PC-9 (cell line): Measurements from ENCODE around the gene PNPO. TPM values are rescaled to one million over a fixed set of nuclear protein-coding genes. Genes with fewer than 3 reads are reported as not detected.
A peak's percentile ranks its signal among the peaks of the same experiment; 100 is the strongest.

ENCODE experiments used
- BruUV-seq: library from RNA; stranded (reverse); fragments of 400-500 nt; replicated peaks from 2 replicates; lab custom pipeline; 2021; lab: Mats Ljungman, UMichigan
- CTCF ChIA-PET: fragments of 300-600 bp; sonication (Branson Sonifier 250); formaldehyde crosslinking; loops from one replicate; lab custom pipeline; 2022; ENCODE audit warnings: antibody characterized with exemption; lab: Charles Lee
- POLR2A ChIA-PET: fragments of 300-600 bp; sonication (Branson Sonifier 250); formaldehyde crosslinking; loops from one replicate; lab custom pipeline; 2022; ENCODE audit warnings: antibody characterized with exemption; ENCODE audit not compliant: unreplicated experiment; lab: Charles Lee
- DNase-seq, 2 experiments: peaks; one replicate each; pipeline versions ENCODE4 v3.0.0 to v3.0.0-alpha.2; 2015 to 2022; ENCODE audit warnings: mixed read lengths in 1 of 2
- H2AFZ ChIP-seq: fragments of 200-600 bp; sonication (generic); 2 replicates; pipeline ENCODE4 v1.8.1; 2017; ENCODE audit warnings: antibody characterized with exemption
- H3F3A ChIP-seq: fragments of 200-600 bp; sonication (generic); 2 replicates; pipeline ENCODE4 v1.8.1; 2017; ENCODE audit warnings: antibody characterized with exemption, mild to moderate bottlenecking, low read depth; ENCODE audit not compliant: insufficient read depth
- H3K27ac ChIP-seq: fragments of 200-600 bp; sonication (generic); 2 replicates; pipeline ENCODE4 v1.6.1; 2016; ENCODE audit warnings: mixed run types
- H3K27me3 ChIP-seq: fragments of 200-600 bp; sonication (generic); 2 replicates; pipeline ENCODE4 v1.6.1; 2016; ENCODE audit warnings: low read depth, mixed run types; ENCODE audit not compliant: insufficient read depth
- H3K36me3 ChIP-seq: fragments of 200-600 bp; sonication (generic); 2 replicates; pipeline ENCODE4 v1.6.1; 2016; ENCODE audit warnings: low read depth, mixed run types
- H3K4me1 ChIP-seq: fragments of 200-600 bp; sonication (generic); replicated peaks from 2 replicates; pipeline ENCODE4 v1.6.1; 2016; ENCODE audit warnings: mixed run types; ENCODE audit not compliant: insufficient read depth
- H3K4me2 ChIP-seq: fragments of 200-600 bp; sonication (generic); 2 replicates; pipeline ENCODE4 v1.6.1; 2017; ENCODE audit warnings: mixed run types
- H3K4me3 ChIP-seq: fragments of 200-600 bp; sonication (generic); 2 replicates; pipeline ENCODE4 v1.6.1; 2016; ENCODE audit warnings: mixed run types
- H3K79me2 ChIP-seq: fragments of 200-600 bp; sonication (generic); 2 replicates; pipeline ENCODE4 v1.6.1; 2017; ENCODE audit warnings: low read depth, mixed run types
- H3K9me2 ChIP-seq: fragments of 200-600 bp; sonication (generic); 2 replicates; pipeline ENCODE4 v1.8.1; 2017; ENCODE audit warnings: mild to moderate bottlenecking; ENCODE audit not compliant: insufficient read depth
- H3K9me3 ChIP-seq: fragments of 200-600 bp; sonication (generic); 2 replicates; pipeline ENCODE4 v1.8.1; 2016; ENCODE audit warnings: low read depth; ENCODE audit not compliant: insufficient read depth
- H4K20me1 ChIP-seq: fragments of 200-600 bp; sonication (generic); 2 replicates; pipeline ENCODE4 v1.8.1; 2017; ENCODE audit not compliant: insufficient read depth
- EZH2 ChIP-seq: fragments of 200-600 bp; sonication (generic); IDR thresholded peaks from 2 replicates; pipeline ENCODE4 v1.8.0; 2017; ENCODE audit warnings: antibody characterized with exemption, low read depth
- intact Hi-C: fragments of 100-400 bp; cut with micrococcal nuclease; formaldehyde crosslinking; loops from one replicate; pipeline ENCODE4 v1.10.0; 2022; ENCODE audit not compliant: unreplicated experiment
- total RNA-seq: library from RNA; stranded (reverse); gene quantifications from 2 replicates; pipeline ENCODE4 v1.2.3, GENCODE V29; 2021
- TF ChIP-seq, protein P1 (sequence below): fragments of 200-600 bp; sonication (generic); conservative IDR thresholded peaks from 2 replicates; pipeline ENCODE4 v1.6.1; 2017; ENCODE audit warnings: mixed run types, antibody characterized with exemption, mild to moderate bottlenecking, moderate library complexity

The PNPO gene
- total RNA-seq, 1 experiment from 2014 or later = 40.2 TPM

DNA sequence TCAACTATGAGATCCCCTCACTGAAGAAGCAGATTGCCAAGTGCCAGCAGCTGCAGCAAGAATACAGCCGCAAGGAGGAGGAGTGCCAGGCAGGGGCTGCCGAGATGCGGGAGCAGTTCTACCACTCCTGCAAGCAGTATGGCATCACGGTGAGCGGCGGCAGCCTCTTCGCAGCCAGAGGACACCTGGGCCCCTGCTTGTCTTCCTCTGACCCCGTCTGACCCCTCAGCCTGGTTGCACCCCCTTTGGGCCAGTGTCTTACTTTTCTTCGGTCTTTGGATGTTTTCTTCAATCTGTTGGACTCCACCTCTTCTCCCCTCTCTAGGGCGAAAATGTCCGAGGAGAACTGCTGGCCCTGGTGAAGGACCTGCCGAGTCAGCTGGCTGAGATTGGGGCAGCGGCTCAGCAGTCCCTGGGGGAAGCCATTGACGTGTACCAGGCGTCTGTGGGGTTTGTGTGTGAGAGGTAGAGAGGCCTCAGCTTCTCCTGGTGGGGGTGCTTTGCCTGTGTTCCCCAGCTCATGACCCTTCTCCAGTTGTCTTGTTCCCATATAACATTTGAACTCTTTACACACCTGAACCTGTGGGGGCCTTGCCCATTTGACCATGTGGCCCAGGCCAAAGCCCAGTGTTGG lies 33.9 kb downstream of the PNPO start:
- intact Hi-C loops = no loop called here

DNA sequence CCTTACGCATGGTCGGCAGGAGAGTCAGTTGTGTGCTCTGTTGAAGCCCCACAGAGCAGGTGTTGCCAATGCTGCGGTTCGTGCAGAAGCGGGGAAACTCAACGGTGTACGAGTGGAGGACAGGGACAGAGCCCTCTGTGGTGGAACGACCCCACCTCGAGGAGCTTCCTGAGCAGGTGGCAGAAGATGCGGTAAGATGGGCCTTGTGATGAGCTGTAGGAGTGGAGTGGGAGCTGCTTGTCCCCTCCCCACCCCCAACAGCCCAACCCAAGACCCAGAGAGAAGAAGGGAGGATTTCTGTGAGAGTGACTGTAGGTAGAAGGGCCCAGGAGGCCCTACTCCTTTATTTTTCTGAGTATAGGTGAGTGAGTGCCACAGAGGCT lies 34.4 kb downstream of the PNPO start:
- CTCF ChIA-PET = no interaction called here
- Histone ChIP-seq H3K4me2 (no peak overlapping the region), H3F3A (no peaks in the 10 kb centered on the region), H3K27ac (no peak overlapping the region), H3K36me3 (peaks cover 28% of the 10 kb centered on the region; the same call in 1 of the 2 replicates), H3K79me2 (peaks cover 20% of the 10 kb centered on the region), H3K4me1 (peaks cover 14% of the 10 kb centered on the region), H3K4me3 (no peak overlapping the region), H3K27me3 (no peaks in the 10 kb centered on the region), H2AFZ (no peak overlapping the region), H3K9me3 (no peaks in the 10 kb centered on the region), H4K20me1 (no peaks in the 10 kb centered on the region), H3K9me2 (no peaks in the 10 kb centered on the region)
- TF ChIP-seq, protein P1, sequence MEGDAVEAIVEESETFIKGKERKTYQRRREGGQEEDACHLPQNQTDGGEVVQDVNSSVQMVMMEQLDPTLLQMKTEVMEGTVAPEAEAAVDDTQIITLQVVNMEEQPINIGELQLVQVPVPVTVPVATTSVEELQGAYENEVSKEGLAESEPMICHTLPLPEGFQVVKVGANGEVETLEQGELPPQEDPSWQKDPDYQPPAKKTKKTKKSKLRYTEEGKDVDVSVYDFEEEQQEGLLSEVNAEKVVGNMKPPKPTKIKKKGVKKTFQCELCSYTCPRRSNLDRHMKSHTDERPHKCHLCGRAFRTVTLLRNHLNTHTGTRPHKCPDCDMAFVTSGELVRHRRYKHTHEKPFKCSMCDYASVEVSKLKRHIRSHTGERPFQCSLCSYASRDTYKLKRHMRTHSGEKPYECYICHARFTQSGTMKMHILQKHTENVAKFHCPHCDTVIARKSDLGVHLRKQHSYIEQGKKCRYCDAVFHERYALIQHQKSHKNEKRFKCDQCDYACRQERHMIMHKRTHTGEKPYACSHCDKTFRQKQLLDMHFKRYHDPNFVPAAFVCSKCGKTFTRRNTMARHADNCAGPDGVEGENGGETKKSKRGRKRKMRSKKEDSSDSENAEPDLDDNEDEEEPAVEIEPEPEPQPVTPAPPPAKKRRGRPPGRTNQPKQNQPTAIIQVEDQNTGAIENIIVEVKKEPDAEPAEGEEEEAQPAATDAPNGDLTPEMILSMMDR = no peak
- no peak for TF ChIP-seq EZH2
- POLR2A ChIA-PET = interaction anchor here (0.5 kb wide), 1 partner anchor 1671 kb away, joined by 13 read pairs; no protein-coding TSS in a partner anchor
- BruUV-seq = no TSS peak
- DNase-seq = no peak
- intact Hi-C loops = no loop called here

More for the DNA sequence above, 33.9 kb downstream of the PNPO start:
- H3K9me2 ChIP-seq = no peaks in the 10 kb centered on the region
- H3K4me2 ChIP-seq = no peak overlapping the region
- H3K36me3 ChIP-seq = peaks cover 28% of the 10 kb centered on the region; the same call in 1 of the 2 replicates
- H3K4me3 ChIP-seq = no peak overlapping the region
- BruUV-seq = no TSS peak
- H3K4me1 ChIP-seq = peaks cover 16% of the 10 kb centered on the region
- H3K79me2 ChIP-seq = peaks cover 20% of the 10 kb centered on the region
- POLR2A ChIA-PET = interaction anchor here (0.5 kb wide), 1 partner anchor 1671 kb away, joined by 13 read pairs; no protein-coding TSS in a partner anchor
- H3F3A ChIP-seq = peaks cover 2% of the 10 kb centered on the region; the same call in 1 of the 2 replicates
- H3K27ac ChIP-seq = no peak overlapping the region
- TF ChIP-seq, protein P1 = no peak
- TF ChIP-seq EZH2 = no peak
- no peaks in the 10 kb centered on the region for H3K27me3 ChIP-seq
- no peaks in the 10 kb centered on the region for H3K9me3 ChIP-seq
- DNase-seq = no peak
- CTCF ChIA-PET = no interaction called here
- no peaks in the 10 kb centered on the region for H4K20me1 ChIP-seq
- H2AFZ ChIP-seq = no peak overlapping the region

DNA sequence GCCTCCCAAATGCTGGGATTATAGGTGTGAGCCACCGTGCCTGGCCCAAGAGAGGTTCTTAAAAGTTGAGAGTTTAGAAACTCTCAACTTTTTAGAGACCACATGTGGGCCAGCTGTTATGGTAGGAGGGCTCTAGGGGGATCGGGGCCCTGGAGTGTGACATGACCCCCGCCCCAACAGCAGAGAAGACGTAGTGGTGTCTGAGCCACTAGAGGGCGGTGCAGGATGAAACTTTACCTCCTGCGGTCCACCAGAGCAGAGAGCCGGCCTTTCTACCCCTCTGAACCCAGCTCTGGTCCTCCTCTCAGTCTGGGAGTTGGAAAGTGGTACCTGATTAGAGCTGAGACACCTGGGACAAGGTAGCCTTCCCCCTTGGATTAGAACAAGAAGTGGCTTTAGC lies 37.0 kb downstream of the PNPO start:
- no peaks in the 10 kb centered on the region for H3K4me1 ChIP-seq
- H3K79me2 ChIP-seq = no peaks in the 10 kb centered on the region
- H3K27me3 ChIP-seq = no peaks in the 10 kb centered on the region
- H3K9me3 ChIP-seq = no peaks in the 10 kb centered on the region
- no peaks in the 10 kb centered on the region for H4K20me1 ChIP-seq
- intact Hi-C loops = loop anchor here (1.0 kb wide), 1 partner anchor 40 kb away; no protein-coding TSS in a partner anchor
- H3K4me3 ChIP-seq = no peak overlapping the region
- no peak overlapping the region for H2AFZ ChIP-seq
- no peak overlapping the region for H3K4me2 ChIP-seq
- peaks cover 37% of the 10 kb centered on the region for H3K36me3 ChIP-seq
- no peak overlapping the region for H3K27ac ChIP-seq
- ChIA-PET POLR2A (interaction anchor here (0.7 kb wide), 2 partner anchors 37 to 202 kb away, joined by 4 to 18 read pairs; partner anchors contain the start of gene PNPO), CTCF (interaction anchor here (1.4 kb wide), 1 partner anchor 40 kb away, joined by 3 read pairs; no protein-coding TSS in a partner anchor)
- DNase-seq = peak in 1 of 2 experiments; percentile 32
- TF ChIP-seq EZH2 = no peak
- TF ChIP-seq, protein P1 = peak; percentile 87
- no peaks in the 10 kb centered on the region for H3K9me2 ChIP-seq
- no peaks in the 10 kb centered on the region for H3F3A ChIP-seq
- no TSS peak for BruUV-seq
